ENCODE results near the gene IGFBP1.

Gene IGFBP1

GRCh38 chr7:45901566-45901965 lies 13.3 kb downstream of the IGFBP1 start:
- no peak for DNase-seq (ENCODE audit: low read depth in 1 of 2, low spot score in 1 of 2)

- DNase-seq (ENCODE audit: low read depth in 1 of 2, low spot score in 1 of 2): no peak
Observed at GRCh38 chr7:45902820-45903219, 14.5 kb downstream of the IGFBP1 start.

- no peak for DNase-seq (ENCODE audit: low read depth in 1 of 2, low spot score in 1 of 2)
Observed at GRCh38 chr7:45909561-45909960, 21.3 kb downstream of the IGFBP1 start.

- no peak for DNase-seq (ENCODE audit: low read depth in 1 of 2, low spot score in 1 of 2)
Observed at GRCh38 chr7:45910855-45911254, 22.6 kb downstream of the IGFBP1 start.

- DNase-seq (ENCODE audit: low read depth in 1 of 2, low spot score in 1 of 2): no peak
Observed at GRCh38 chr7:45911311-45911710, 23.0 kb downstream of the IGFBP1 start.

- DNase-seq (ENCODE audit: low read depth in 1 of 2, low spot score in 1 of 2): no peak
Observed at GRCh38 chr7:45912972-45913371, 24.7 kb downstream of the IGFBP1 start.

- DNase-seq (ENCODE audit: low read depth in 1 of 2, low spot score in 1 of 2): no peak
Observed at GRCh38 chr7:45914911-45915310, 26.6 kb downstream of the IGFBP1 start.

- no peak for DNase-seq (ENCODE audit: low read depth in 1 of 2, low spot score in 1 of 2)
Observed at GRCh38 chr7:45915606-45916005, 27.3 kb downstream of the IGFBP1 start.

- no peak for DNase-seq (ENCODE audit: low read depth in 1 of 2, low spot score in 1 of 2)
Observed at GRCh38 chr7:45917064-45917463, 28.8 kb downstream of the IGFBP1 start.

- DNase-seq (ENCODE audit: low read depth in 1 of 2, low spot score in 1 of 2): peak; percentile 64
Observed at GRCh38 chr7:45917658-45918057, 29.4 kb downstream of the IGFBP1 start.

GRCh38 chr7:45918556-45918955 lies 30.3 kb downstream of the IGFBP1 start:
- DNase-seq (ENCODE audit: low read depth in 1 of 2, low spot score in 1 of 2): no peak

GRCh38 chr7:45919231-45919784 lies 31.0 kb downstream of the IGFBP1 start:
- no peak for DNase-seq (ENCODE audit: low read depth in 1 of 2, low spot score in 1 of 2)

- DNase-seq (ENCODE audit: low read depth in 1 of 2, low spot score in 1 of 2): no peak
Observed at GRCh38 chr7:45919993-45920459, 31.7 kb downstream of the IGFBP1 start.

- DNase-seq (ENCODE audit: low read depth in 1 of 2, low spot score in 1 of 2): no peak
Observed at GRCh38 chr7:45920502-45921380, 32.5 kb downstream of the IGFBP1 start, which contains the start of gene IGFBP3. Gene IGFBP3 (minus strand): TSS chr7:45921272. CDS start chr7:45921140, 132 bp downstream.

GRCh38 chr7:45921381-45921698 lies 33.1 kb downstream of the IGFBP1 start:
- no peak for DNase-seq (ENCODE audit: low read depth in 1 of 2, low spot score in 1 of 2)

- DNase-seq (ENCODE audit: low read depth in 1 of 2, low spot score in 1 of 2): no peak
Observed at GRCh38 chr7:45921699-45922519, 33.6 kb downstream of the IGFBP1 start.

GRCh38 chr7:45922810-45923209 lies 34.5 kb downstream of the IGFBP1 start:
- no peak for DNase-seq (ENCODE audit: low read depth in 1 of 2, low spot score in 1 of 2)

GRCh38 chr7:45923290-45923689 lies 35.0 kb downstream of the IGFBP1 start:
- DNase-seq (ENCODE audit: low read depth in 1 of 2, low spot score in 1 of 2): peak in 1 of 2 donors; percentile 17

- DNase-seq (ENCODE audit: low read depth in 1 of 2, low spot score in 1 of 2): no peak
Observed at GRCh38 chr7:45923818-45924217, 35.5 kb downstream of the IGFBP1 start.

- no peak for DNase-seq (ENCODE audit: low read depth in 1 of 2, low spot score in 1 of 2)
Observed at GRCh38 chr7:45924283-45924682, 36.0 kb downstream of the IGFBP1 start.

GRCh38 chr7:45927721-45928120 lies 39.4 kb downstream of the IGFBP1 start:
- DNase-seq (ENCODE audit: low read depth in 1 of 2, low spot score in 1 of 2): no peak

- DNase-seq (ENCODE audit: low read depth in 1 of 2, low spot score in 1 of 2): no peak
Observed at GRCh38 chr7:45930967-45931366, 42.7 kb downstream of the IGFBP1 start.
